Measurements from ENCODE around the gene JAZF1.

The JAZF1 gene

GRCh38 chr7:28046035-28046434, 134.6 kb downstream of the JAZF1 start:
- DNase-seq (ENCODE audit: low read depth in 1 of 2, low spot score in 1 of 2), result no peak

DNA sequence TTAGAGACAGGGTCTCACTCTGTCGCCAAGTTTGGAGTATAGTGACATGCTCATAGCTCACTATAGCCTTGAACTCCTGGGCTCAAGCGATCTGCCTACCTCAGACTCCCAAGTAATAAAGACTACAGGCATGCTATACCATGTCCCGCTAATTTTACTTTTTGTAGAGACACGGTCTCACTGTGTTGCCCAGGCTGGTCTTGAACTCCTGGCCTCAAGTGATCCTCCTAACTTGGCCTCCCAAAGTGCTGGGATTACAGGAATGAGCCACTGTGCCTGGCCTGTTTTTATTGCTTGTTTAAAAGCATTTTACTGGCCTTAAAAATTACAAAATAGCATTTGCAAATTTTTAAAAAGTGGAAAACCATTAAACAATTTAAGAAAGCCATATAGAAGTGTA, 135.0 kb downstream of the JAZF1 start:
- no peak for DNase-seq (ENCODE audit: low read depth in 1 of 2, low spot score in 1 of 2)

- no peak for DNase-seq (ENCODE audit: low read depth in 1 of 2, low spot score in 1 of 2)
Observed at GRCh38 chr7:28044825-28045224, 135.8 kb downstream of the JAZF1 start.

GRCh38 chr7:28042721-28043120, 137.9 kb downstream of the JAZF1 start:
- DNase-seq (ENCODE audit: low read depth in 1 of 2, low spot score in 1 of 2), result no peak

DNA sequence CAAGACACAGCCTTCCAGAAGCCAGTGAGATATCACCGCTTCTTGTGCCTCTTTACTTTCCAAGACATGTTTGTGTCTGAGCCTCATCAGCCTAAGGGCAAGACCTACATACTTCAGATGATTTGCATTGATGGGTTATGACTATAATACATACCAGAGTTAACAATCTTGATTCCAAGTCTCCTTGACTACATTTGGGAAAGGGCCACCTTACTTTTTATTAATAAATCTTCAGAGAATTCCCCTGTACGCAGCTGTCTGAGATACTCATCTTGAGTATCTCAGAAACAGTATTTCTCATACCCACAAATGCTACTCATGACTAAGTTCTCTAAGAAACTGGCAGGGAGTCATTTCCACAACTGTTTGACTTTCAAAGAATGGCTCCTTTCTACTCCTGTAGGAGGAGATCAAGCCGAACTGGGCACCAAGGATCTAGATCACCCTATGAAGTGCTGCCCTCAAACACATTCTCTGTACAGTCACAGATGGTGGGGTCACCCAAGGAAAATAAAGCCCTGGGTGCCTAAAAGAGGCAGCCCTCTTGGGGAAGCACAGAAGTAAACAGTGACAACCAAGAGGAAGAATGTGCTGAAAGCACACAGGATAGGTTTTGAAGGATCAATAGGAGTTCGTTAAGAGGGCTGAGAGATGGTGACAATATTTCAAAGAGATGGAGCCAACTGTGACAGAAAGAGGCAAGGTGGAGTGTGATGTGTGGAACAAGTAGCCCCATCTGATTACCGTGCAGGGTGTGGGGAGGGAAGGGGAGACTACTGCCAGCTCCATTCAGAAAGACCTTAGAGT, 138.9 kb downstream of the JAZF1 start:
- DNase-seq (ENCODE audit: low read depth in 1 of 2, low spot score in 1 of 2), result no peak

DNA sequence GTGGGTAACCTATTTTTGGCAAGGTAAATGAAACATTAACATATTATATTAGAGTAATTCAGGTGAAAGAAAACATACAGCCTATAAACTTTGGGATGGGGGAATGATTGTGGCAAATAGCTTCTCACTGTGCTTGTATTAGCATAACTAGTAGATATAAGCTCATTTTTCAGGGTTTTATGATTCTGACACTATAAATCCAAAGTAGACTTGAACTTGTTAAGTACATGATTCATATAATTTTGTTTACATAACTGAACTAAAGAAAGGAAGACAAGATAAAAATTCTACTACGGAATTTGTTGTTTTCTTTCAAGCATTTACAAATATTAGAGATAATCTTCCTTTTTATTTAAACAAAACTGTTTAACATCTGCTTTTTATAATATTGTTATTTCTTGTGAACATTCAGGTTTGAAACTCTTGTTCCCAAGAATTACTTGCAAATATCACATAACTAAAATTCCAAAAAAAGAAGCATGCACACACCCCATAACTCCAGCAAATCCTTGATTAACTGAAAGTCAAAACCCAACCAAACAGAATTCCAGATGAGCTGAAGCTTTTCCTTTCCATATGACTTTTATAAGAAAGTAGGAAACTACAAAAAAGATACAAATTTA, 142.3 kb downstream of the JAZF1 start:
- DNase-seq (ENCODE audit: low read depth in 1 of 2, low spot score in 1 of 2), result no peak

DNA sequence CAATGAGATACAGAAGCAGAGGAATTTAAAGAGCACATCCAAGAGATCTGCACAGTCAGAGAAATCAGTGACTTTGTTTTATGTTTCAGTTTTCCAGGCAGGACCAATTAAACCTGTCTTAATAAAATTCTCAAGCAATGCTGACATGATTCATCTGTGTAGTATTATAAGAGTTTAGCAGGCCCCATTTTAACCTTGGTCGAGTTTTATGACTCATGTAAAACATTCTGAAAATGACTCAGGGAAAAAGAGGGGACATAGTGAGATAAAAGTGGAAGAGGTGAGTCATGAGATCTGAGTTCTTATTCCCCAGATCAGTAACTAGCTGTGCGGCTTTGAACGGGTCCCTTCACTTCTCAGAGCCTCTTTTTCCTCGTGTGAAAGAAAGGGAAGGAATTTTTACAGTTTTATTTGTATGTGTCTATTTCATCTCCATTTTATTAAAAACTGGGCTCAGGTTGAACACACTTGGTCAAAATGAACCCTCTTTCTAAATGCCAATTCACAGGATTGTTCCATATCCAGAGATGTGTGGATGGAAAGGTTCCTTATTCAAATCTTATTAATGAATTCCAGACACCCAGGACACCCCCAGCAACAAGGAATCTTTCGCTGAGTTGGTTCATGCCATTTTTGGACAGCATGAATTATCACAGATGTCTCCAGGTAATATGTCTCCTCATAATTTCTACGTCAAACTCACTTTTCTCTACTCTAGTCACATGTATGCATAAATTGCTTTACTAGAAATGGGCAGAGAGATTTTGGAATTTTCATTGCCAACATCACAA, 143.2 kb downstream of the JAZF1 start:
- DNase-seq (ENCODE audit: low read depth in 1 of 2, low spot score in 1 of 2), result no peak

DNA sequence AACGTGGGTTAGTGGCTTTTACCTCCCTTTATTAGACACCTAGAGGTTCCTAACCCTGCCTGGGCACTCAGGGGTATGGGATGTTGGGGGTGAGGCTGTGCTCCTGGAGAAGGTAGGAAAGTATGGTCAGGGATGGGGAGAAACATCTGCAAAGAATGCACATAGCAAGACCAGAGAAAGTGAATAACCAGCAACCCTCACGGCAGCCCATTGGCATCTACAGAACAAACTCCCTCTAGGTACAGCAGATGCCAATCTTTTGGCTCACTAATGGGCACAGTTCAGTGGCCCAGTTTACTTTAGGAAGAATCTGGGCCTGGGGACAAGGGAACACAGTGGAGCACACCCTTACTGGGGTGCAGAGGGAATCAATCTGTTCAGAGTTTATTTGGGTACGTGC, 143.9 kb downstream of the JAZF1 start:
- DNase-seq (ENCODE audit: low read depth in 1 of 2, low spot score in 1 of 2), result no peak

DNA sequence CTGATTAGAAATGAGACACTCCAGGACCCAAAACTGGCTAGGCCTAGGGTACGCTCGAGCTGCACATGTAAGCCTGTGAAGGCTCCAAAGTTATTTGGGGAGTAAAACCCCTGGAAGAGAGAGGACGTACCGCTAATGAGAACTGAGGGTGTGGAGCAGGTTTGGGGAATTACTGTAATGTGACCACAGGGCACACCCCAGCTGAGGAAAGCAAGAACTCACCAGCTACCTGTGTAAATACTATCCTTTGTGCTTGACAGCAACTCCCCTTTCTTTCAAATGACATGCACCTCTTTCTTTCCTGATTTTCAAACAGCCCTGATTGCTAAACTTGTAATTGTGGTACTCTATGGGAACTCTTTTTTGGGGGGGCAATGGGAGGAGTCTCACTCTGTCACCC, 147.2 kb downstream of the JAZF1 start:
- no peak for DNase-seq (ENCODE audit: low read depth in 1 of 2, low spot score in 1 of 2)

DNA sequence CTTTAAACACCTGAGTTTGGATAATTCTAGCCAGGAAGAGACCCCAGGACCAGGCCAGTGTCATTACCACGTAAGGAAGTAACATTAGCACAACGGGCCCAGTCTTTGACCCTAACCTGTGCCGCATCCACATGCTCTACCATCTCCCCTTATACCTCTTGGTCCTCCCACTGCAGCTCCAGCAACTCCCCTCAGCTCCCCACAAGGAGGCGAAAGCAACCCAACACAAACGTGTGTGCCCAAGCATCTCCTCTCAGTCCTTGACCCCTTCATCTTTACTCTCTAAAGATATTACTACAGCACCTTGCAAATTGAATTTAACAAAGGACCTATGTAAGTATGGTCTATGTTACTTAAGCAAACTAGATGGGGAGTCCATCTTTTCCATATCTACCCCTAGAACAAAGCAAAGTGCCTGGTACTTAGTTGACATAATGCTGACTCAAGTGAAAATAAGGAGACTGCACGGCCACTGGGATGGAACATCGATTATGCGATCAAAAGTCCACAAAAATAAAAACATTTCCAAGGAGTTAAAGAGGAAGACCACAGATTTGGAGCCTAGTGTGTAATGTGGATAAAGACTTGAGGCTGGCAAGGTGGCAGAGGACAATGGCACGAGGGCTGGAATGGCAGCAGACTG, 147.7 kb downstream of the JAZF1 start:
- DNase-seq (ENCODE audit: low read depth in 1 of 2, low spot score in 1 of 2), result no peak

DNA sequence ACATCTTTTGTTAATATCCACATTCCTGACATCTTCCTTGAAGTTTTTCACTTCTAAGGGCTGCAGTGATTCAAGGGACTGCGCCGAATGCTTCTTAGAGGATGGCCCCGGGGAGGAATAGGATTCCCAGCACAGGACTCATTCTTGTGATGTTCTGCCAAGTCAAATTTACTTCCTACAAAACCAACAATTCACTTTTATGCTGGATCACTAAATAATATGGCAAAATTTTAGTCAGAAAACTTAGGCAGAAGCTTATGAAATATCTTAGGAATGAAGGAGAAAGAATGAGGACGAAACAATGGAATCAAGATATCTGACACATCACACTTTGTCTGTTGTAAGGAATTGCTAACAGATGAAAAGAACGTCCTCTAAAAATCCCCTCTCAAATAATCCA, 151.5 kb downstream of the JAZF1 start:
- DNase-seq (ENCODE audit: low read depth in 1 of 2, low spot score in 1 of 2), result no peak

- no peak for DNase-seq (ENCODE audit: low read depth in 1 of 2, low spot score in 1 of 2)
Observed at GRCh38 chr7:28028471-28028870, 152.1 kb downstream of the JAZF1 start.

DNA sequence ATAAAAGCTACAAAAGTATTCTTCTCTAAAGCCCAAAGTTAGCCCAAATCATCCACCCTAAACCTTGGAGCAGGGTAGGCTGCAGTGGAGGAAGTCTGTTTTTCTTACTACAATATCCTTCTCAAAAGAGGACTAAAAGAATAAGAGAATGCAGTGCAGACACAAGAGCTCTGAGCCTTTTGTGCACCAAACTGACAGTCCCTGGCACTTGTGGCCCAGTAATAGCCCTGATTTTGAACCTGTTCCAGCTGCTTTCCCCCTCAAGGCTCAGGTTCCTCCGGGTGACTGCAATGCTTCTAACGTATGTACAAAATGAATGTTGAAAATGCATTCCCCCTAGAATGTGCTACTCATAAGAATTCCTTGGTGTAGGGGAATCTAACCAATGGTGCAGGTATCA, 154.4 kb downstream of the JAZF1 start:
- DNase-seq (ENCODE audit: low read depth in 1 of 2, low spot score in 1 of 2), result no peak

GRCh38 chr7:28024786-28025334, 155.7 kb downstream of the JAZF1 start:
- no peak for DNase-seq (ENCODE audit: low read depth in 1 of 2, low spot score in 1 of 2)

DNA sequence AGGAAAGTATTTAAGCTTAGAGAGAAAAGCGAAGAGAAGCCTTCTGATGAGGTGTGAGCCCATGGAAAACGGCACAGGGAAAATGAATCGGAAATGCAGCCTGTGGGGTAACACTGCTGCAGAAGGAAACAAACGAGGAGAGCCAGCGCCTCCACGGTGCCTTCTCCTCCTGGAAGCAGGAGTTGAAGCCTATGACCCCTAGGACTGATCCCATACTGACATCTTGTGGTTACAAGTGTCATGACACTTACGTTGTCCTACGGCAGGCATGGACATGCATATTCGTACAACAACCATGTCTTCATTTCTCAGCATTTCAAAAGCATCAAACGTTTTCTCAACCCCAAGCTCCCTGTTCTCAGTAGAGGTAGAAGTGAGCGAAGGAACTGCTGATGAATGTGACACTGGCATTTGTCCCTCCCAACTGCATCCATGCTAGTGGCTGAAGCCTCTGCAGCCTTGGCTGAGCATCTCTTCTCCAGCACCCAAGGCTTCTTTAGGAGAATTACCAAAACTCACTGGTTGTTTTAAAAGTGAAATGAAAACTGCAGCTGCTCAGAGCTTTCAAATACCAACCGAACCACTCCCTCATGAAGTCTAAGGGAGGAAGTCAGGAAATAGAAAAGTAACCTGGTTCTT, 160.2 kb downstream of the JAZF1 start:
- DNase-seq (ENCODE audit: low read depth in 1 of 2, low spot score in 1 of 2), result no peak

DNA sequence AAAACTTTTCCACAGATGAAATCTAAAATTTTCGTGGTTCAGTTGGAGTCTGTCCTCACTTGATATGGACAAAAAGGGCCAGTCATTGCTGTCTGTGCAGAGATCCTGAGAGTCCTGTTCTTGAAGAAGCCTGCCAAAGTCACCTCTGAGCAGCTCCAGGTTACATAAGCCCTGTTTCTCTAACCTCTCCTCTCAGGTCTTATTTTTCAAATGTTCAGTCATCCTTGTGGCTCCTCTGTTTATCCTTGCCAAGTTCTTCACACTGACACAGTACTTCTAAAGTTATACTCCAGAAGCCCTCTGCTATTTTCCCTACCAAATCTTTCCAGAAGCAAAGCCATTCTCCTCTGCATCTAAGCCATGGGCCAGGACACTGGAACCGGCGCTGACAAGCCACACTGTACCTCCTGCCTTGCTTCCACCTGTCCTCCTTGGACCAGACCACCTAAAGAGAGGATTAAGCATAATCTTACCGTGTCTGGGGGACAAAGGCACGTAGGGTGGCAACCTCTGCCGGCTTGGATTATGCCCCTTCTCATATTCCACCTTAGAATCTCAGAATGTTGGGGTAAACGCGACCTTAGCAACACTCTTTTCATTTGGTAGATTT, 161.6 kb downstream of the JAZF1 start:
- DNase-seq (ENCODE audit: low read depth in 1 of 2, low spot score in 1 of 2), result no peak

DNA sequence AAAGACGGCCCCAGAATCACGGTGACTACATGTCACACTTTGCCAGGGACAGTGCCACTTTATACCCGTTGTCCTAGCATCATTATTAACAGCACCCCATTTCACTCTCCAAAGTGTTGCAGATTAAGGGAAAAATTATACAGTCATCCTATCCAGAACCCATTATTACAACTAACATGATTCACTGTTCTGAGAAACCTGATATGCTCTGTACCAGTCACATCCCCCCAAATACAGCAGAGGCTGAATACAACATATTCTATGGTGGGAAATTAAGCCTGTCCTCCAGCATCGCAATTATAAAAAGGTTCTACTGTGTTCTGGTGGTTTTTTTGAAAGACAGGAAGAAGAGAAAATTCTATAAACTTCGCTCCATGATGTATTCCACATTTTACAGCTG, 162.1 kb downstream of the JAZF1 start:
- DNase-seq (ENCODE audit: low read depth in 1 of 2, low spot score in 1 of 2), result no peak

DNA sequence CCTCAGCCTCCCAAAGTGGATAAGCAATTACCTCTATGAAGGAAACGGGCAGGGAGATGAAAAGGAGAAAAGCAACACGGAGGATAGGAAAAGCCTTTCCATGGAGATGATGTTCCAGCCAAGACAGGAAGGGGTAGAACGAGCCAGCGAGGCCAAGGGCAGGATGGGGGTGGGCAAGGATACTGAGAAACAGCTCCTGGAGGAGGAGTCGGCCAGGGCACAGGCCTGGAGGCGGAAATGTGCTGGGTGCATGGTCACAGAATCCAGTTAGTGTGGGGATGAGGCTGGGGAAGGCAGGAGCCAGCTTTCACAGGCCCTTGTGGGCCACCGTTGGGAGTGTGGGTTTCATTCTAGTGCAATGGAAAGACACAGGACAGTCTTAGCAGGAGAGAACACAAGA, 162.6 kb downstream of the JAZF1 start:
- DNase-seq (ENCODE audit: low read depth in 1 of 2, low spot score in 1 of 2), result no peak

DNA sequence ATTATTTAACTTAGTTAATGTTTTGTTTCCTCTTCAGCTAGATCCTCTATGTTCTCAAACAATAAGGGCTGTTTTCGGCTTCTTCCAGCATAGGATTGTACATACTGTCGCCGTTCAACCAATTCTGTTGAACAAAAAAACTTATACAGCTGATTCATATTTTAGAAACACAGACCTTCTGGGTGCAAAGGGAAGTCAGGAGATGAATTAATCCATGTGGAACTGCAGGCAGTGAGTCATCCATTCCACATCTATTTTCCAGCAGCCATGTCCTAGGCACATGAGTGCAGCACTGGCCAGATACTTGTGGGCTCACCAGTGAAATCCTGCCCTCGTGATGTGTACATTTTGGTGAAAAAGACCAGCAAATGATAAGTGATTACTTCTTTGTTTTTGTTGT, 163.2 kb downstream of the JAZF1 start:
- DNase-seq (ENCODE audit: low read depth in 1 of 2, low spot score in 1 of 2), result no peak

DNA sequence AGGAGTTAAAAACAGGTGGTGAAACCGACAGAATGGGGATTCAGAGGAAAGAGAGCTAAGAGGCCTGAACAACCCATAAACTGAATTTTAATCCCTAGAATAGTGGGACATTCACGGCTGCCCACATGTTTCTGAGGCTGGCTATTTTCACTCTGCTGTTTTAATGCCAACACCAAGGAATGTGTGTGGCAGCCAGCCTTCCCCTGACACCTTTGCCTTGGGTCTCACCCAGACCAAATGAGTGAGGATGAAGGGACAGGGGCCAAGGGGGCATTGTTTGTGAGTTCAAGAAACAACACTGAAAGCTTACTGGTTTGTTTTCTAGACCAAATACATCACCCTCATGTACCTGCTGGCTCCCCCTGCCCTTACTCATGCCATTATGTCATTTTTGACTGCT, 164.3 kb downstream of the JAZF1 start:
- no peak for DNase-seq (ENCODE audit: low read depth in 1 of 2, low spot score in 1 of 2)

Data from activated T-helper 1 cell treated with anti-CD3 and anti-CD28 coated beads, Interleukin-2, amount 50 U/mL, for 16 hours (primary cell).